Endodermal cell (in vitro differentiated cells): Measurements from ENCODE around the gene SLC5A6. TPM values are rescaled to one million over a fixed set of nuclear protein-coding genes. Genes with fewer than 3 reads are reported as not detected.

ENCODE experiments used
- DNase-seq: peaks from one replicate; pipeline ENCODE4 v3.0.0-alpha.2; 2017
- H3K27ac ChIP-seq: 2 replicates; pipeline ENCODE4 v1.5.1; 2013; ENCODE audit warnings: mild to moderate bottlenecking, low read depth, low read length, moderate library complexity
- H3K27me3 ChIP-seq: 2 replicates; pipeline ENCODE4 v1.6.1; 2013; ENCODE audit warnings: mild to moderate bottlenecking, low read length, moderate library complexity; ENCODE audit not compliant: insufficient read depth, control insufficient read depth, poor library complexity, severe bottlenecking
- H3K36me3 ChIP-seq: 2 replicates; pipeline ENCODE4 v1.7.0; 2013; ENCODE audit warnings: mild to moderate bottlenecking, low read length, moderate library complexity; ENCODE audit not compliant: control insufficient read depth, insufficient read depth
- H3K4me1 ChIP-seq: one replicate; pipeline ENCODE4 v1.7.0; 2013; ENCODE audit warnings: low read length; ENCODE audit not compliant: control insufficient read depth, insufficient read depth
- H3K4me3 ChIP-seq: 2 replicates; pipeline ENCODE4 v1.5.1; 2013; ENCODE audit warnings: mild to moderate bottlenecking, low read length, moderate library complexity
- H3K9ac ChIP-seq: 2 replicates; pipeline ENCODE4 v1.6.1; 2013; ENCODE audit warnings: mild to moderate bottlenecking, low read length, moderate library complexity; ENCODE audit not compliant: poor library complexity, severe bottlenecking; ENCODE audit errors: extremely low read depth
- H3K9me3 ChIP-seq: 2 replicates; pipeline ENCODE4 v1.6.1; 2013; ENCODE audit warnings: mild to moderate bottlenecking, low read length, moderate library complexity; ENCODE audit not compliant: control insufficient read depth
- H3K27ac Mint-ChIP-seq: 2 replicates; pipeline ENCODE4 v1.8.0; 2020; ENCODE audit warnings: mixed read lengths
- H3K27me3 Mint-ChIP-seq: 2 replicates; pipeline ENCODE4 v1.8.0; 2021; ENCODE audit warnings: mild to moderate bottlenecking, mixed read lengths; ENCODE audit not compliant: insufficient read depth
- H3K36me3 Mint-ChIP-seq: 2 replicates; pipeline ENCODE4 v1.8.0; 2020; ENCODE audit warnings: low read depth, mixed read lengths
- H3K4me1 Mint-ChIP-seq: 2 replicates; pipeline ENCODE4 v1.8.0; 2020; ENCODE audit warnings: mixed read lengths
- H3K4me3 Mint-ChIP-seq: 2 replicates; pipeline ENCODE4 v1.8.0; 2020; ENCODE audit warnings: mild to moderate bottlenecking, moderate library complexity, mixed read lengths
- H3K9me3 Mint-ChIP-seq: 2 replicates; pipeline ENCODE4 v1.8.0; 2020; ENCODE audit warnings: mild to moderate bottlenecking, mixed read lengths
- CTCF ChIP-seq: fragments of 200-600 bp; sonication (generic); conservative IDR thresholded peaks from 2 replicates; pipeline ENCODE4 v1.5.0; 2021; ENCODE audit warnings: antibody characterized with exemption, mild to moderate bottlenecking
- WGBS, 2 experiments: methylation state at CpG; one replicate each; pipeline versions ENCODE4 v1.1.5 to v1.1.7; 2013; ENCODE audit warnings: missing lambda C conversion rate in 2 of 2, mixed read lengths in 1 of 2; ENCODE audit not compliant: insufficient coverage in 1 of 2, insufficient read length in 1 of 2; 5-methylcytosine and 5-hydroxymethylcytosine counted together
- total RNA-seq, 2 donors: library from RNA; stranded (reverse); fragmentation: NEBNext Ultra II Directional in 1 of 2; extraction: Animal tissue kit (Norgen Biotek cat#: 25700) in 1 of 2; gene quantifications; 2 replicates in 1 of 2; 3 replicates in 1 of 2; pipeline ENCODE4 v1.2.1, GENCODE V29; 2021

Gene SLC5A6
- total RNA-seq, 2 donors from 2014 or later, result 115 to 125 TPM

DNA sequence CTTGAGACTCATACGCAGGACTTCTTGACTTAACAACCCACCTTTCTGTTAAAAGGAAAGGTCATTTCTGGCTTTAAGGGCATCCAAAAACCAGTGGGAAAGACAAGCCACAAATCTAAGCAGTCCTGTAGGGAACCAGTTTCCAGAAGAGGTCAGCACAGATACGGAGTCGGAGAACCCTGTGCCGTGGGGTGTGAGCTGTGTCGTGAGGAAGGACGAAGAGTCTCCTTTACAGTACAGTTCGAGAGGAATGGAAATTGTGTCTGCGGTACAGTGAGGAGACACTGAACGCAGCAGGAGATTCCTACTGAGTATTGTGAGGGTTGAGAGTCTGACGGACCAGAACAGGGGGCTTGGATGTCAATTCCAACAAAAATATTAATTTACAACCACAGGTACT, 33.0 kb upstream of the SLC5A6 start:
- H3K4me1 Mint-ChIP-seq, result no peaks in the 10 kb centered on the region
- Histone ChIP-seq H3K27ac (no peak overlapping the region), H3K4me3 (no peak overlapping the region), H3K4me1 (no peaks in the 10 kb centered on the region), H3K27me3 (no peaks in the 10 kb centered on the region), H3K36me3 (peaks cover 51% of the 10 kb centered on the region), H3K9me3 (no peaks in the 10 kb centered on the region), H3K9ac (no peak overlapping the region)
- DNase-seq, result no peak
- TF ChIP-seq CTCF, result no peak
- 95 to 96% methylated on average over 8 to 9 of the region's 10 CpGs for WGBS, 2 experiments
- H3K4me3 Mint-ChIP-seq, result no peak overlapping the region
- no peaks in the 10 kb centered on the region for H3K9me3 Mint-ChIP-seq
- H3K27ac Mint-ChIP-seq, result no peak overlapping the region
- H3K36me3 Mint-ChIP-seq, result peaks cover 40% of the 10 kb centered on the region
- peaks cover 3% of the 10 kb centered on the region for H3K27me3 Mint-ChIP-seq

DNA sequence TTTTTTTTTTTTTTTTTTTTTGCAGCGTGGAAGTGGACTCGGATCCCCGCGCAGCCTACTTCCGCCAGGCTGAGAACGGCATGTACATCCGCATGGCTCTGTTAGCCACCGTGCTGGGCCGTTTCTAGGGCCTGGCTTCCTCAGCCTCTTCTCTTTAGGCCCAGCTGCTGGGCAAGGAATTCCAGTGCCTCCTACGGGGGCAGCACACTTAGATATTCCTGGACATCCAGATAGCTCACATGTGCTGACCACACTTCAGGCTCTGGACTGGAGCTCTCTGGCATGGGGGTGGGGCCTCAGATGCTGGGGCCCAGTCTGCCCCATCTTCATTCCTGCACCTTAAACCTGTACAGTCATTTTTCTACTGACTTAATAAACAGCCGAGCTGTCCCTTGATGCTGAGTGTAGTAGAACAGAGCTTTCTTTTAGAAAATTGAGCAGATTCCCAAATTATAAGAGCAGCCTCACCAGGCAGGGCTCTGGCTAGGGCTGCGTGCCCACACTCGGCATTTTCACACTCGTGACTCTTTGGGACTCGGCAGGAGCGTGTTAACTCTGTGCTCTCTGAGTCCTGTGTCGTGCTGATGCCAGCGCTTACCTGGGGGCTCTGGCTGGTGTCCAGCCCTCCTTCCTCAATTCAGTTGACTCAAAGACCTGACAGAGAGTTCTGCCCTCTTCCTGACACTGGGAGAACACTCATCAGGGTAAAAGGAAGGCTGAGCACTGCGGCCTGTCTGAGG, 31.5 kb upstream of the SLC5A6 start:
- H3K36me3 ChIP-seq, result peaks cover 65% of the 10 kb centered on the region
- TF ChIP-seq CTCF, result no peak
- H3K9ac ChIP-seq, result no peak overlapping the region
- Mint-ChIP-seq H3K36me3 (peaks cover 53% of the 10 kb centered on the region), H3K4me1 (no peaks in the 10 kb centered on the region), H3K27me3 (peaks cover 3% of the 10 kb centered on the region), H3K27ac (no peak overlapping the region), H3K4me3 (no peak overlapping the region), H3K9me3 (no peaks in the 10 kb centered on the region)
- H3K4me3 ChIP-seq, result no peak overlapping the region
- 88 to 96% methylated on average over 13 to 19 of the region's 19 CpGs for whole genome bisulfite sequencing, 2 experiments
- DNase-seq, result no peak
- no peaks in the 10 kb centered on the region for H3K4me1 ChIP-seq
- H3K9me3 ChIP-seq, result no peaks in the 10 kb centered on the region
- H3K27ac ChIP-seq, result no peak overlapping the region
- H3K27me3 ChIP-seq, result no peaks in the 10 kb centered on the region

- WGBS, 2 experiments, result 96 to 99% methylated on average over 9 to 16 of the region's 16 CpGs
- H3K4me1 Mint-ChIP-seq, result no peaks in the 10 kb centered on the region
- no peak for DNase-seq
- H3K27me3 Mint-ChIP-seq, result no peaks in the 10 kb centered on the region
- peaks cover 63% of the 10 kb centered on the region for H3K36me3 Mint-ChIP-seq
- H3K27ac Mint-ChIP-seq, result no peak overlapping the region
- Histone ChIP-seq H3K9ac (no peak overlapping the region), H3K4me1 (no peaks in the 10 kb centered on the region), H3K36me3 (peaks cover 73% of the 10 kb centered on the region), H3K27me3 (no peaks in the 10 kb centered on the region), H3K27ac (no peak overlapping the region), H3K9me3 (no peaks in the 10 kb centered on the region), H3K4me3 (no peak overlapping the region)
- no peaks in the 10 kb centered on the region for H3K9me3 Mint-ChIP-seq
- no peak overlapping the region for H3K4me3 Mint-ChIP-seq
- no peak for TF ChIP-seq CTCF
These were observed 30.5 kb upstream of the SLC5A6 start for GRCh38 chr2:27242614-27242951.
